ENCODE measurements around the gene ADAMTSL1. TPM values are rescaled to one million over a fixed set of nuclear protein-coding genes. Genes with fewer than 3 reads are reported as not detected.
A peak's percentile ranks its signal among the peaks of the same experiment; 100 is the strongest.

The ADAMTSL1 gene
- total RNA-seq, 1 donor from 2014 or later = 12.6 TPM

DNA sequence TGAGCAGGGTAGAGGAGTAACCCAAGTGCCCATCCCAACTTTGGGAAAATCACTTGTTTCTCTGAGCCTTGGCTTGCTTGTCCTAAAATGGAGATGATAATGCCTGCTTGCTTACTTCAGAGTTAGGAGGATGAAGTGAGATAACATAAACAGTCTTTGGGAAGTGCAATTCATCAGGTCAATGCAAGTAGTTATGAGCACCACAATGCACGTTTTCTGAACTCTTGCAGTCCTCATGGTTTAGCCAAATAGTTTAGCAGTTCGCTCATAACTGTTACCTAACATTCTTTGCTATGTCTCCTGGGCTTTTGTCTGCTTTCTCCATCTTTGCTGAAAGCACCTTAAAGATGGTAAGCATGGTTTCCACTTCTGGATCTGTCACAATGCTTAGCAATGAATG, 270.0 kb downstream of the ADAMTSL1 start:
- Histone ChIP-seq H3K4me3 (ENCODE audit: insufficient read depth, low read depth, low read length) (no peak overlapping the region), H3K4me2 (ENCODE audit: low read length) (no peak overlapping the region), H3K27me3 (ENCODE audit: insufficient read depth, low read length) (no peaks in the 10 kb centered on the region), H3K9ac (ENCODE audit: low read length) (no peak overlapping the region), H3K4me1 (ENCODE audit: insufficient read depth, low read length) (peaks cover 3% of the 10 kb centered on the region), H3K27ac (ENCODE audit: low read depth, low read length) (no peak overlapping the region), H4K20me1 (ENCODE audit: insufficient read depth, low read length) (no peaks in the 10 kb centered on the region), H3K9me3 (ENCODE audit: insufficient read depth, low read depth, low read length) (no peaks in the 10 kb centered on the region), H2AFZ (ENCODE audit: low read depth, low read length) (no peak overlapping the region), H3K36me3 (ENCODE audit: insufficient read depth, low read length) (peaks cover 22% of the 10 kb centered on the region), H3K79me2 (ENCODE audit: insufficient read depth, low read length) (no peaks in the 10 kb centered on the region)
- H3K27me3 Mint-ChIP-seq (ENCODE audit: low read depth, unreplicated experiment) = no peaks in the 10 kb centered on the region
- DNase-seq (ENCODE audit: low read depth) (peak; percentile 76), FAIRE-seq (peak; percentile 37)
- H3K4me3 Mint-ChIP-seq (ENCODE audit: unreplicated experiment) = no peak overlapping the region
- H3K9me3 Mint-ChIP-seq (ENCODE audit: unreplicated experiment) = no peaks in the 10 kb centered on the region
- no peaks in the 10 kb centered on the region for H3K36me3 Mint-ChIP-seq (ENCODE audit: low read depth, unreplicated experiment)
- H3K4me1 Mint-ChIP-seq (ENCODE audit: low read depth, unreplicated experiment) = peaks cover 4% of the 10 kb centered on the region
- no peak overlapping the region for H3K27ac Mint-ChIP-seq (ENCODE audit: unreplicated experiment)
- TF ChIP-seq, protein P1, sequence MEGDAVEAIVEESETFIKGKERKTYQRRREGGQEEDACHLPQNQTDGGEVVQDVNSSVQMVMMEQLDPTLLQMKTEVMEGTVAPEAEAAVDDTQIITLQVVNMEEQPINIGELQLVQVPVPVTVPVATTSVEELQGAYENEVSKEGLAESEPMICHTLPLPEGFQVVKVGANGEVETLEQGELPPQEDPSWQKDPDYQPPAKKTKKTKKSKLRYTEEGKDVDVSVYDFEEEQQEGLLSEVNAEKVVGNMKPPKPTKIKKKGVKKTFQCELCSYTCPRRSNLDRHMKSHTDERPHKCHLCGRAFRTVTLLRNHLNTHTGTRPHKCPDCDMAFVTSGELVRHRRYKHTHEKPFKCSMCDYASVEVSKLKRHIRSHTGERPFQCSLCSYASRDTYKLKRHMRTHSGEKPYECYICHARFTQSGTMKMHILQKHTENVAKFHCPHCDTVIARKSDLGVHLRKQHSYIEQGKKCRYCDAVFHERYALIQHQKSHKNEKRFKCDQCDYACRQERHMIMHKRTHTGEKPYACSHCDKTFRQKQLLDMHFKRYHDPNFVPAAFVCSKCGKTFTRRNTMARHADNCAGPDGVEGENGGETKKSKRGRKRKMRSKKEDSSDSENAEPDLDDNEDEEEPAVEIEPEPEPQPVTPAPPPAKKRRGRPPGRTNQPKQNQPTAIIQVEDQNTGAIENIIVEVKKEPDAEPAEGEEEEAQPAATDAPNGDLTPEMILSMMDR (IDR thresholded peaks at IDR 0.05; ENCODE audit: insufficient read depth, low read depth, low read length) = no peak
- TF ChIP-seq EZH2 (IDR thresholded peaks at IDR 0.05; ENCODE audit: insufficient read depth, low read length) = no peak

DNA sequence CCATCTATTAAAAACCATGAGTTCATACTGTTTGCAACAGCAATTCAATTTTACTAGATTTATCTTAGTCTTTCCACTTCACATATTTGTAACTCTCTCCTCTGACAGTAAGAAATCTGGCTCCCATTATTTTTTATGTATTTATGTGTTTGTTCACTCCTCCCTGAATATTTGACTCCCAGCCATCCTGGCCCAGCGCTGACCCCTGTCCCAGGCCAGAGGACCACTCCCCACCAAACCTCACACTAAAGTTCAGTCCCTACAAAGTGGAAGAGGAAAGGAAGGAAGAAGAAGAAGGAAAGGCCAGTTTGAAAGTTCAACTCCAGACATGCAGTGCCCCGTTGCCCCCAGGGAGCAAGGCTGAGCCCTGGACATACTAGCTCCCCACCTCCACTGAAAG, 271.8 kb downstream of the ADAMTSL1 start:
- Mint-ChIP-seq H3K4me1 (ENCODE audit: low read depth, unreplicated experiment) (peaks cover 4% of the 10 kb centered on the region), H3K27me3 (ENCODE audit: low read depth, unreplicated experiment) (no peaks in the 10 kb centered on the region), H3K27ac (ENCODE audit: unreplicated experiment) (peak overlapping the region; percentile 38), H3K4me3 (ENCODE audit: unreplicated experiment) (no peak overlapping the region), H3K9me3 (ENCODE audit: unreplicated experiment) (no peaks in the 10 kb centered on the region), H3K36me3 (ENCODE audit: low read depth, unreplicated experiment) (no peaks in the 10 kb centered on the region)
- H3K4me2 ChIP-seq (ENCODE audit: low read length) = no peak overlapping the region
- H3K9ac ChIP-seq (ENCODE audit: low read length) = no peak overlapping the region
- H3K27ac ChIP-seq (ENCODE audit: low read depth, low read length) = no peak overlapping the region
- H3K4me1 ChIP-seq (ENCODE audit: insufficient read depth, low read length) = peaks cover 3% of the 10 kb centered on the region
- H3K27me3 ChIP-seq (ENCODE audit: insufficient read depth, low read length) = no peaks in the 10 kb centered on the region
- TF ChIP-seq EZH2 (IDR thresholded peaks at IDR 0.05; ENCODE audit: insufficient read depth, low read length) = no peak
- TF ChIP-seq, protein P1 (IDR thresholded peaks at IDR 0.05; ENCODE audit: insufficient read depth, low read depth, low read length) = no peak
- H2AFZ ChIP-seq (ENCODE audit: low read depth, low read length) = no peak overlapping the region
- no peaks in the 10 kb centered on the region for H3K79me2 ChIP-seq (ENCODE audit: insufficient read depth, low read length)
- H3K36me3 ChIP-seq (ENCODE audit: insufficient read depth, low read length) = peaks cover 28% of the 10 kb centered on the region
- no peak for FAIRE-seq
- no peaks in the 10 kb centered on the region for H3K9me3 ChIP-seq (ENCODE audit: insufficient read depth, low read depth, low read length)
- no peaks in the 10 kb centered on the region for H4K20me1 ChIP-seq (ENCODE audit: insufficient read depth, low read length)
- no peak overlapping the region for H3K4me3 ChIP-seq (ENCODE audit: insufficient read depth, low read depth, low read length)
- no peak for DNase-seq (ENCODE audit: low read depth)

DNA sequence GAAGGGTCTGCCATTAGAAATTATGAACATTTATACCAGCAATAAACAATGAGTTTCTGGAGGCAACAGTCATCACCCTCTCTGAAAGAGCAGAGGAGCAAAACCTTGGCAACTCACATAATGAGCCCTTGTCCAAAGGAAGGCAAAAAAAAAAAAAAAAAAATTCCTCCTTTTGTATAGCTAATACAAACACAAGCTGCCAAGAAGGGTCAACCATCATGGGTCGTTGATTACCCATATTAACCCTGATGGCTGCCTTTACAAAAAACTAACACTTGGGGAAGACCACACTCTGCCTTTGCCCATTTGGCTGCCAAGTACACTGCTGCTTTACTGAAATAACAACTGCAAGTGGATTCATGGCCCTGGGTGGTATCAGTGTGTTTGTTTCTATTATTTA, 272.7 kb downstream of the ADAMTSL1 start:
- H2AFZ ChIP-seq (ENCODE audit: low read depth, low read length) = no peak overlapping the region
- Mint-ChIP-seq H3K4me3 (ENCODE audit: unreplicated experiment) (no peak overlapping the region), H3K27me3 (ENCODE audit: low read depth, unreplicated experiment) (no peaks in the 10 kb centered on the region), H3K9me3 (ENCODE audit: unreplicated experiment) (no peaks in the 10 kb centered on the region), H3K36me3 (ENCODE audit: low read depth, unreplicated experiment) (no peaks in the 10 kb centered on the region), H3K4me1 (ENCODE audit: low read depth, unreplicated experiment) (peaks cover 4% of the 10 kb centered on the region), H3K27ac (ENCODE audit: unreplicated experiment) (no peak overlapping the region)
- TF ChIP-seq EZH2 (IDR thresholded peaks at IDR 0.05; ENCODE audit: insufficient read depth, low read length) = no peak
- TF ChIP-seq, protein P1 (IDR thresholded peaks at IDR 0.05; ENCODE audit: insufficient read depth, low read depth, low read length) = no peak
- H3K27ac ChIP-seq (ENCODE audit: low read depth, low read length) = no peak overlapping the region
- DNase-seq (ENCODE audit: low read depth) = no peak
- no peak overlapping the region for H3K4me3 ChIP-seq (ENCODE audit: insufficient read depth, low read depth, low read length)
- no peak for FAIRE-seq
- H3K27me3 ChIP-seq (ENCODE audit: insufficient read depth, low read length) = no peaks in the 10 kb centered on the region
- peaks cover 33% of the 10 kb centered on the region for H3K36me3 ChIP-seq (ENCODE audit: insufficient read depth, low read length)
- H3K4me1 ChIP-seq (ENCODE audit: insufficient read depth, low read length) = peaks cover 3% of the 10 kb centered on the region
- no peaks in the 10 kb centered on the region for H3K9me3 ChIP-seq (ENCODE audit: insufficient read depth, low read depth, low read length)
- H3K4me2 ChIP-seq (ENCODE audit: low read length) = no peak overlapping the region
- no peak overlapping the region for H3K9ac ChIP-seq (ENCODE audit: low read length)
- H3K79me2 ChIP-seq (ENCODE audit: insufficient read depth, low read length) = no peaks in the 10 kb centered on the region
- H4K20me1 ChIP-seq (ENCODE audit: insufficient read depth, low read length) = no peaks in the 10 kb centered on the region

Measured in astrocyte (in vitro differentiated cells and primary cell).